ENCODE measurements around the gene LRRC4B.

LRRC4B gene

DNA sequence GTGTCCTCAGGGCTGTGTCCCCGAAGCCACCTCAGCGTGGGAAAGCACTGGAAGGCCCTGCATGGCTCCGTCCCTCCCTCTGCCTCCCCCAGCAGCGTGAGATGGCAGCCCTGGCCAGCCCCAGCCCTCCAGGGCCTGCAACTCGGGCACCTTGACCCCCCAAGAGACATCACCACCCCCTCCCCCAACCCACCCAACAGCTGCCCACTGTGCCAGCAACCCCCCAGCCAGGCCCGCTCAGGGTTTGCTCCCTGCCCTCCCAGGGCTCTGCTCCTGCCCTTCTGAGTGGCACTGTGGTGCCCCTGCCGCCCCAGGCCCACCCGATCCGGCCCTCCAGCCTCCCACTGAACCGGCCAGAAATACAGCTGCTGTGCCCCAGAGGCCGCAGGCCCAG lies 53.1 kb downstream of the LRRC4B start:
- Mint-ChIP-seq H3K27me3 (peaks cover 55% of the 10 kb centered on the region), H3K9me3 (no peaks in the 10 kb centered on the region), H3K27ac (no peak overlapping the region), H3K36me3 (peaks cover 2% of the 10 kb centered on the region), H3K4me1 (peaks cover 17% of the 10 kb centered on the region), H3K4me3 (no peak overlapping the region)
- CTCF ChIA-PET: no interaction called here
- no peak for DNase-seq

- H3K4me1 Mint-ChIP-seq: peaks cover 17% of the 10 kb centered on the region
- H3K27me3 Mint-ChIP-seq: peaks cover 55% of the 10 kb centered on the region
Measured at GRCh38 chr19:50514346-50515167, 53.7 kb downstream of the LRRC4B start.

GRCh38 chr19:50513746-50514345 lies 54.4 kb downstream of the LRRC4B start, which contains the start of gene ASPDH:
TSS of gene ASPDH (minus strand) at chr19:50513913. CDS start at chr19:50513823, 90 bp downstream.
- no peak for DNase-seq
- peaks cover 22% of the 10 kb centered on the region for H3K4me1 Mint-ChIP-seq
- CTCF ChIA-PET: no interaction called here
- H3K27me3 Mint-ChIP-seq: peaks cover 55% of the 10 kb centered on the region
- peak within 1 kb of the TSS; percentile 30 for H3K4me3 Mint-ChIP-seq
- H3K27ac Mint-ChIP-seq: peak within 1 kb of the TSS; percentile 45
- H3K36me3 Mint-ChIP-seq: peaks cover 6% of the 10 kb centered on the region
- H3K9me3 Mint-ChIP-seq: no peaks in the 10 kb centered on the region

More at GRCh38 chr19:50514346-50515167, 53.7 kb downstream of the LRRC4B start:
- DNase-seq: no peak
- no peaks in the 10 kb centered on the region for H3K9me3 Mint-ChIP-seq
- CTCF ChIA-PET: no interaction called here
- peaks cover 2% of the 10 kb centered on the region for H3K36me3 Mint-ChIP-seq
- H3K27ac Mint-ChIP-seq: no peak overlapping the region
- H3K4me3 Mint-ChIP-seq: peak overlapping the region; percentile 30

- H3K27ac Mint-ChIP-seq: peak overlapping the region; percentile 45
- peaks cover 25% of the 10 kb centered on the region for H3K4me1 Mint-ChIP-seq
- H3K36me3 Mint-ChIP-seq: peaks cover 6% of the 10 kb centered on the region
- peak overlapping the region; percentile 10 for H3K4me3 Mint-ChIP-seq
- no peak for DNase-seq
- peaks cover 48% of the 10 kb centered on the region for H3K27me3 Mint-ChIP-seq
- H3K9me3 Mint-ChIP-seq: no peaks in the 10 kb centered on the region
- CTCF ChIA-PET: no interaction called here
Measured at GRCh38 chr19:50512999-50513745, 55.1 kb downstream of the LRRC4B start.

GRCh38 chr19:50512112-50512998 lies 55.9 kb downstream of the LRRC4B start:
- peaks cover 48% of the 10 kb centered on the region for H3K27me3 Mint-ChIP-seq
- H3K36me3 Mint-ChIP-seq: peaks cover 6% of the 10 kb centered on the region
- H3K4me3 Mint-ChIP-seq: no peak overlapping the region
- CTCF ChIA-PET: interaction anchor here (1.1 kb wide), 1 partner anchor 25 kb away, joined by 3 read pairs; no protein-coding TSS in a partner anchor
- H3K9me3 Mint-ChIP-seq: no peaks in the 10 kb centered on the region
- H3K4me1 Mint-ChIP-seq: peaks cover 27% of the 10 kb centered on the region
- peak overlapping the region; percentile 45 for H3K27ac Mint-ChIP-seq
- DNase-seq: no peak

DNA sequence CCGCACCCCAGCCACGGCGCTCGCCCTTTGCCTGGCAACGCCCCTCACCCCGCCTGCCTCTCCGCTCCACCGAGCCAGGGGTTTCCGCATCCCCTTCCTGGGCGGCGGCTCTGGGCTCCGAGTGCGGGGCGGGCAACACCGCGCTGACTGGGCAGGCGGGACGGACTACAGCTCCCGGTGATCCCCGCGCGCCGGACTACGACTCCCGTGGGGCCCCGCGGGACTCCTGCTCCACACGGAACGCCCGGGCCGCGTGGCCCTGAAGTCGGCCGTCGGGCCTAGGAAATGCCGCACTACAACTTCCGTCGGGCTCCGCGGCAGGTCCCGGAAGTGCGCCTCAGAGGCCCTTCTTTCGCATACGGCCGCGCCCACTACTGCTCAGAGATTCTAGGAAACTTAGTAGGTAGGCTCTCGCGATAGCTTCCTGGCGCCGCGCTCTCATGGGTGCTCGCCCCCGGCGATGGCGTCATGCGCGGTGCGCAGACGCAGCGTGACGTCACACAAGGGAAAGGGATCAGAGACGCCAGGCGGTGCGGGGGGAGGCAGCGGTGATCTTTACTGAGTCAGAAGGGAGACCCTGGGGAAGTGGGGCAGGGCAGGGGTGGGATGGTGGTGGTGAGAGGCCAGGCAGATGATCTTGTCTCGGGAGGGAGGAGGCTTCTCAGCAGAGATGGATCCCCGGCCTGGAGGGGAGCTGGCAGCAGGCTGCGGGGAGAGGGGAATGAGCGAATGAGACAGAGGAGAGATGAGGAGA lies 57.0 kb downstream of the LRRC4B start, which contains the start of gene JOSD2:
TSS of gene JOSD2 (minus strand) at position 123 of the 754 bp plus-strand sequence. CDS start 760 bp downstream, outside the sequence.
- Mint-ChIP-seq H3K9me3 (no peaks in the 10 kb centered on the region), H3K27ac (peak within 1 kb of the TSS; percentile 97)
- CTCF ChIA-PET: interaction anchor here (1.1 kb wide), 1 partner anchor 26 kb away, joined by 3 read pairs; no protein-coding TSS in a partner anchor

DNA sequence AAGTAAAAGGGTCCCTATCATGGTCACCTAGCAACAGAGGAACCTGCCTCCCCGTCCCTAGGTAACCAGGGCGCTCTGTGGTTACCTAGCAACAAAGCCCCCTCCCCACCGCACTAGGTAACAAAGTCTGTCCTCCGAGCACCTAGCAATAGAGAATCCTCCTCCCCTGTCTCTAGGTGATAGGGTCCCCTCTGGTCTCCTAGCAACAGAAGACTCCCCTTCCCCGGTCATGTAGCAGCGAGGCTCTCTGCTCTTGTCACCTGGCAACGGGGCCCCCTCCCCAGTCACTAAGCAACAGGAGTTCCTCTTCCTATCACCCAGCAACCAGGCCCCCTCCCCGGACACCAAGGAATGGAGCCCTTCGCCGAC lies 57.6 kb downstream of the LRRC4B start:
- peaks cover 38% of the 10 kb centered on the region for H3K27me3 Mint-ChIP-seq
- no peak for DNase-seq
- CTCF ChIA-PET: no interaction called here
- peak overlapping the region; percentile 87 for H3K4me3 Mint-ChIP-seq
- H3K36me3 Mint-ChIP-seq: peaks cover 8% of the 10 kb centered on the region
- H3K9me3 Mint-ChIP-seq: no peaks in the 10 kb centered on the region
- peak overlapping the region; percentile 97 for H3K27ac Mint-ChIP-seq
- H3K4me1 Mint-ChIP-seq: peaks cover 27% of the 10 kb centered on the region

More for the DNA sequence above, 57.0 kb downstream of the LRRC4B start, which contains the start of gene JOSD2:
- Mint-ChIP-seq H3K36me3 (peaks cover 8% of the 10 kb centered on the region), H3K27me3 (peaks cover 43% of the 10 kb centered on the region), H3K4me1 (peaks cover 27% of the 10 kb centered on the region), H3K4me3 (peak within 1 kb of the TSS; percentile 87)
- peak; percentile 98 for DNase-seq

DNA sequence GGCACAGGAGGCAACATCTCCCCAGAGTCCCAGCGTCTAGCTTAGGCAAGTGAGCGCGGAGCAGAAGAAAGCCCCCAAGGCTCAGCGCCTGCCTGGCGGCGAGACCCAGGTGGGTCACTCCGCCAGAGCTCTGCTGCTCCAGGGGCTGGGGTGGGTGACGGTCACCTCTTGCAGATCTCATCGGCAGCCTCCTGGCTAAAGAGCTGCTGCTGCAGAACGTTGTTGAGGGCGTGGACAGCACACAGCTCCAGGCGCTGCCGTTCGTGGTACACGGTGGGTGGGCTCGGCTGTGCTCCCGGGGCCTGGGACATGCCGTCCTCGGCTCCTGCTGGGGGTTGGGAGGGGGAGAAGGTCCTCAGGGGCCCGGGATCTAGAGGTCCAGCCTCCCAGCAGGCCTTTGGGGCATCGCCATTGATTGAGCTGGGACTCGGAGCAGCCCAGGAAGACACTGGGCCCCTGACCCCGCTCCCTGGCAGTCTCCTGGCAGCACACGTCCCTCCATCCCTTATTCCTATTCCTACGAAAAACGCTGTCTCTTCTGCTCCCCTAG lies 58.0 kb downstream of the LRRC4B start:
- CTCF ChIA-PET: no interaction called here

GRCh38 chr19:50509366-50509765 lies 58.9 kb downstream of the LRRC4B start:
- Mint-ChIP-seq H3K27me3 (peaks cover 25% of the 10 kb centered on the region), H3K9me3 (no peaks in the 10 kb centered on the region), H3K27ac (peak overlapping the region; percentile 67), H3K36me3 (peaks cover 8% of the 10 kb centered on the region), H3K4me3 (peak overlapping the region; percentile 56), H3K4me1 (peaks cover 26% of the 10 kb centered on the region)
- DNase-seq: no peak
- CTCF ChIA-PET: no interaction called here

More for the DNA sequence above, 58.0 kb downstream of the LRRC4B start:
- peaks cover 8% of the 10 kb centered on the region for H3K36me3 Mint-ChIP-seq
- H3K27me3 Mint-ChIP-seq: peaks cover 33% of the 10 kb centered on the region
- no peak for DNase-seq
- peaks cover 27% of the 10 kb centered on the region for H3K4me1 Mint-ChIP-seq
- H3K4me3 Mint-ChIP-seq: peak overlapping the region; percentile 87
- H3K9me3 Mint-ChIP-seq: no peaks in the 10 kb centered on the region
- H3K27ac Mint-ChIP-seq: peak overlapping the region; percentile 97

- CTCF ChIA-PET: no interaction called here
- no peak overlapping the region for H3K4me3 Mint-ChIP-seq
- H3K36me3 Mint-ChIP-seq: peaks cover 8% of the 10 kb centered on the region
- H3K4me1 Mint-ChIP-seq: peaks cover 24% of the 10 kb centered on the region
- no peak for DNase-seq
- H3K9me3 Mint-ChIP-seq: no peaks in the 10 kb centered on the region
- H3K27me3 Mint-ChIP-seq: peaks cover 19% of the 10 kb centered on the region
- H3K27ac Mint-ChIP-seq: no peak overlapping the region
Measured at GRCh38 chr19:50508843-50509190, 59.4 kb downstream of the LRRC4B start.

- Mint-ChIP-seq H3K4me3 (no peak overlapping the region), H3K27me3 (peaks cover 5% of the 10 kb centered on the region), H3K27ac (no peak overlapping the region), H3K9me3 (no peaks in the 10 kb centered on the region), H3K36me3 (peaks cover 8% of the 10 kb centered on the region), H3K4me1 (peaks cover 24% of the 10 kb centered on the region)
- CTCF ChIA-PET: no interaction called here
- DNase-seq: no peak
Measured at GRCh38 chr19:50507376-50507775, 60.9 kb downstream of the LRRC4B start.

DNA sequence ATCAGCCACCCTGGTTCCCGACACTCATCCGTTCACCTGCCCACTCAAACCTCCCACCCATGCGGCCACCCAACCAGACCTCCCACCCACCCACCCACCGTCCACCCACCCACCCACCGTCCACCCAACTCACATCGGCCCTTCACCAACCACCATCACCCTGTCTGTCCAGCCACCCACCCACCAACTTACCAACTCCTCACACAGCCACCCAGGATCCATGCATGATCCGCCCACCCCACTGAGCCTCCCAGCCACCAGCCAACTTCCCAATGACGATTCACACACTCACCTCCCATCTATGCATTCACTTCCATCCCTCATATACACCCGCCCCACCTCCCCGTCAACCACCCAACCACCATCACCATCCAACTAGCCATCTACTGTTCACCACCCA lies 61.5 kb downstream of the LRRC4B start:
- Mint-ChIP-seq H3K27me3 (peaks cover 4% of the 10 kb centered on the region), H3K4me1 (peaks cover 22% of the 10 kb centered on the region), H3K9me3 (no peaks in the 10 kb centered on the region), H3K27ac (no peak overlapping the region), H3K36me3 (peaks cover 8% of the 10 kb centered on the region), H3K4me3 (no peak overlapping the region)
- no peak for DNase-seq
- CTCF ChIA-PET: no interaction called here

All from activated naive CD4-positive, alpha-beta T cell treated with anti-CD3 and anti-CD28 coated beads, Interleukin-2, amount 10 ng/mL, durations not matched to agents 7 days and 5 days (primary cell).